RWPE2 (cell line): Measurements from ENCODE around the gene SCEL.

Experiments
- ATAC-seq: fragments of 200-7000 bp; cut with Tn5 transposase; 3 replicates; pipeline ENCODE4 v1.9.1; 2021; ENCODE audit warnings: low read depth
- DNase-seq: peaks from one replicate; pipeline ENCODE4 v3.0.0-alpha.2; 2020; ENCODE audit warnings: low spot score
- H3K27ac ChIP-seq: fragments of 450-650 bp; 2 replicates; pipeline ENCODE4 v1.5.1; 2017; ENCODE audit warnings: mild to moderate bottlenecking; ENCODE audit not compliant: poor library complexity, severe bottlenecking
- H3K27me3 ChIP-seq: fragments of 250-450 bp; sonication (Bioruptor Pico); 2 replicates; pipeline ENCODE4 v1.5.1; 2021; ENCODE audit warnings: mild to moderate bottlenecking, moderate library complexity; ENCODE audit not compliant: insufficient read depth, poor library complexity, severe bottlenecking
- H3K36me3 ChIP-seq: fragments of 250-450 bp; sonication (Bioruptor Pico); 2 replicates; pipeline ENCODE4 v1.5.1; 2020; ENCODE audit warnings: low read depth, mild to moderate bottlenecking, moderate library complexity
- H3K4me1 ChIP-seq: fragments of 250-450 bp; sonication (Bioruptor Pico); 2 replicates; pipeline ENCODE4 v1.5.1; 2021; ENCODE audit warnings: mild to moderate bottlenecking, moderate library complexity; ENCODE audit not compliant: insufficient read depth, poor library complexity, severe bottlenecking
- H3K4me3 ChIP-seq: fragments of 250-450 bp; sonication (Bioruptor Pico); 2 replicates; pipeline ENCODE4 v1.5.1; 2021; ENCODE audit warnings: mild to moderate bottlenecking, moderate library complexity; ENCODE audit not compliant: severe bottlenecking
- H3K9me3 ChIP-seq: fragments of 250-450 bp; sonication (Bioruptor Pico); 2 replicates; pipeline ENCODE4 v1.5.1; 2021; ENCODE audit warnings: mild to moderate bottlenecking, moderate library complexity; ENCODE audit not compliant: severe bottlenecking
- CTCF ChIP-seq: fragments of 450-650 bp; IDR thresholded peaks from one replicate; pipeline ENCODE4 v1.5.1; 2017; ENCODE audit warnings: mild to moderate bottlenecking, moderate library complexity; ENCODE audit not compliant: poor library complexity, severe bottlenecking

SCEL gene

DNA sequence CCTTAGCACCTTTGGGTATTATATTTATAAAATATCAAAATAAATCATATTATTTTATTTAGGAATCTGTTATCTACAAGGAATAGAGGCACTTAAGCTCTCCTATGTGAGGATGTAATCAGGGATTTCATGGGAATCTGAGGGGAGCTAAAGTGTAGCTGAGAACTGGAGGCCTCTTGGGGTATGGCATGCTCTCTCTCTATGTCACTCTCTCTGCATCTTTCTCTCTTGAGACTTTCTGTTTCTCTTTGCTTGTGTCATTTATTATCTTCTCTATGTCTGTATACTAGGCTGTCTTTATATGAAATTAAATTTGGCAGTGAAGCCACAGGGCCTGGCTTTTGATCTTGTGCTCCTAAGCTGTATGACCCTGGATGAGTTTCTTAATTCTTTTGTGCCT is 37.7 kb upstream of the SCEL start:
- Histone ChIP-seq H3K4me3 (no peak overlapping the region), H3K4me1 (no peaks in the 10 kb centered on the region), H3K36me3 (no peaks in the 10 kb centered on the region), H3K27me3 (no peaks in the 10 kb centered on the region), H3K27ac (no peak overlapping the region), H3K9me3 (no peaks in the 10 kb centered on the region)
- ATAC-seq = no peak
- no peak for TF ChIP-seq CTCF
- no peak for DNase-seq

GRCh38 chr13:77502104-77502720 is 33.3 kb upstream of the SCEL start:
- no peaks in the 10 kb centered on the region for H3K36me3 ChIP-seq
- no peak for TF ChIP-seq CTCF
- ATAC-seq (no peak), DNase-seq (no peak)
- H3K4me1 ChIP-seq = peaks cover 2% of the 10 kb centered on the region
- H3K4me3 ChIP-seq = no peak overlapping the region
- no peaks in the 10 kb centered on the region for H3K27me3 ChIP-seq
- H3K27ac ChIP-seq = no peak overlapping the region
- no peaks in the 10 kb centered on the region for H3K9me3 ChIP-seq

GRCh38 chr13:77503398-77503797 is 32.1 kb upstream of the SCEL start:
- H3K4me1 ChIP-seq = peaks cover 10% of the 10 kb centered on the region
- H3K27me3 ChIP-seq = no peaks in the 10 kb centered on the region
- H3K27ac ChIP-seq = no peak overlapping the region
- no peaks in the 10 kb centered on the region for H3K36me3 ChIP-seq
- ATAC-seq (no peak), DNase-seq (no peak)
- no peak for TF ChIP-seq CTCF
- no peak overlapping the region for H3K4me3 ChIP-seq
- H3K9me3 ChIP-seq = no peaks in the 10 kb centered on the region

- Histone ChIP-seq H3K9me3 (no peaks in the 10 kb centered on the region), H3K36me3 (no peaks in the 10 kb centered on the region), H3K4me1 (peaks cover 24% of the 10 kb centered on the region), H3K27me3 (no peaks in the 10 kb centered on the region), H3K4me3 (no peak overlapping the region), H3K27ac (peak overlapping the region; percentile 81)
- ATAC-seq (no peak), DNase-seq (no peak)
- TF ChIP-seq CTCF = peak; percentile 55
Observed at GRCh38 chr13:77506874-77507273, 28.6 kb upstream of the SCEL start.

GRCh38 chr13:77507931-77508776 is 27.4 kb upstream of the SCEL start:
- H3K4me1 ChIP-seq = peaks cover 24% of the 10 kb centered on the region
- H3K4me3 ChIP-seq = no peak overlapping the region
- H3K27me3 ChIP-seq = no peaks in the 10 kb centered on the region
- H3K9me3 ChIP-seq = no peaks in the 10 kb centered on the region
- peak; percentile 66 for DNase-seq
- no peaks in the 10 kb centered on the region for H3K36me3 ChIP-seq
- peak; percentile 95 for ATAC-seq
- peak overlapping the region; percentile 81 for H3K27ac ChIP-seq
- no peak for TF ChIP-seq CTCF
